ENCODE data around the gene TICAM2.

Gene TICAM2

GRCh38 chr5:115626445-115626823 lies 24.2 kb upstream of the TICAM2 start:
- peaks cover 24% of the 10 kb centered on the region for H3K4me1 ChIP-seq (ENCODE audit: insufficient read depth, low read length)
- no peaks in the 10 kb centered on the region for H3K9me3 ChIP-seq (ENCODE audit: low read length)
- H3K27me3 ChIP-seq (ENCODE audit: insufficient read depth, low read length) = no peaks in the 10 kb centered on the region
- peak overlapping the region; percentile 83 for H3K4me3 ChIP-seq (ENCODE audit: low read length)
- peaks cover 8% of the 10 kb centered on the region for H3K36me3 ChIP-seq (ENCODE audit: insufficient read depth, low read length)
- no peak overlapping the region for H2AFZ ChIP-seq (ENCODE audit: low read depth, low read length)

DNA sequence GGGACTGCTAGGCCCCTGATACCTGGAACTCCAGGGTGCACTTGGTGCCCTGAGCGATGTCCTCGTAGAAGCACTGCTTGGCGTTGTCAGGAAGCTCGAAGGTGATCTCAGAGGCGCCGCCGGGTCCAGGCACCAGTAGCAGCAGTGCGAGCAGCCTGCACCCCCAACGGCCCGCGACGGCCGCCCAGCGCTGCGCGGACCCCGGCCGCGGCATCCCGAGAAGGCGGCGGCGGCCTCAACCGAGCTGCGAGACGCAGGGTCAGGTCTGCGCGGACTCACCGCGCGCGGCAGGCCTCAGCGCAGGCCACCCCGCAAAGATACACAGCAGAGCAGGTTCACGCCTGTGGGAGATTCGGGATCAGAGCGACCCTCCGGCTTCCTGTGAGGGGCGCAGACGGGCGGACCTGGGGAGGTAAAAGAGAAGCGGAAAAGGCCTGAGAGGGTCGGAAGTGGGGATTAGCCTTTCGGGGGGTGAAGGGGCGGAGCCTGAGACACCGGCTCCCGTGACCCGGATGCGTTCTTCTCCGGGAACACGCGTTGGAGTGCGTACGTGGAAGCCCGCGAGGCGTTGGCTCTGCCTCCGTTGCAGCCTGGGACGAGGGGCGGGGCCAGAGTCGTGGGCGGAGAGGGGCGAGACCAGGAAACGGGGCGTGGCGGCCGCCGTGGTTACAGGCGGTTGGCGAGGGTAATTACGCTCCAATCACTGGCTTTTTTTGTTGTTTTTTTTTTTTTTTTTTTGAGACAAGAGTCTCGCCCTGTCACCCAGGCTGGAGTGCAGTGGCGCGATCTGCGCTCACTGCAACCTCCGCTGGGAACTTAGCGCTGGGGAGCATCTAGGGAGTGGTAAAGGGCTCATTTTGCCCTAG lies 23.5 kb upstream of the TICAM2 start, which contains the start of gene TMED7:
Gene TMED7 (minus strand): TSS at position 458 of the 866 bp plus-strand sequence. CDS start 244 bp downstream, at position 214.
- H3K4me3 ChIP-seq (ENCODE audit: low read length) = peak within 1 kb of the TSS; percentile 83
- no peaks in the 10 kb centered on the region for H3K27me3 ChIP-seq (ENCODE audit: insufficient read depth, low read length)
- H3K4me1 ChIP-seq (ENCODE audit: insufficient read depth, low read length) = peaks cover 24% of the 10 kb centered on the region
- no peaks in the 10 kb centered on the region for H3K9me3 ChIP-seq (ENCODE audit: low read length)
- H2AFZ ChIP-seq (ENCODE audit: low read depth, low read length) = peak within 1 kb of the TSS; percentile 90
- peaks cover 15% of the 10 kb centered on the region for H3K36me3 ChIP-seq (ENCODE audit: insufficient read depth, low read length)

DNA sequence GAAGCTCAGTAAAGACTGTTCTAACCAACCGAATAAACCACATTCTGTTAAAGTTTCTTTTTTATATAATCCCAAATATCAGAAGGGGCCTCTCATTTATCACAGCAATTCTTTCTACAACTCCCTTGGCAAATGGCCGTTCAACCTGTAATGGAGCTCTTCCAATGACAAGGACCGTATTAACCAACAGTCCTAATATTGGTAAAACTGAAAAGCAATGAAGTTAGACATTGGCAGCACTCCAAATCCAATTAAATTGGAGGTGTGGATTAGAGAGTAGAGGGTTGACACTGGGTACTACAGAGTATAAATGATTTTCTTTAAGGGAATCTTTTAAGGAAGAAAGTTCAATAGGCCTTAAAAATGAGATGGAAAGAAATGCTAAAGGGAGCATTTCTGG lies 22.7 kb upstream of the TICAM2 start:
- Histone ChIP-seq H3K4me1 (ENCODE audit: insufficient read depth, low read length) (peaks cover 24% of the 10 kb centered on the region), H3K36me3 (ENCODE audit: insufficient read depth, low read length) (peaks cover 22% of the 10 kb centered on the region), H3K9me3 (ENCODE audit: low read length) (no peaks in the 10 kb centered on the region), H2AFZ (ENCODE audit: low read depth, low read length) (no peak overlapping the region), H3K4me3 (ENCODE audit: low read length) (peak overlapping the region; percentile 83), H3K27me3 (ENCODE audit: insufficient read depth, low read length) (no peaks in the 10 kb centered on the region)

GRCh38 chr5:115623658-115624057 lies 21.4 kb upstream of the TICAM2 start:
- Histone ChIP-seq H2AFZ (ENCODE audit: low read depth, low read length) (no peak overlapping the region), H3K4me3 (ENCODE audit: low read length) (no peak overlapping the region), H3K9me3 (ENCODE audit: low read length) (no peaks in the 10 kb centered on the region), H3K4me1 (ENCODE audit: insufficient read depth, low read length) (peaks cover 24% of the 10 kb centered on the region), H3K27me3 (ENCODE audit: insufficient read depth, low read length) (no peaks in the 10 kb centered on the region), H3K36me3 (ENCODE audit: insufficient read depth, low read length) (peaks cover 35% of the 10 kb centered on the region)

DNA sequence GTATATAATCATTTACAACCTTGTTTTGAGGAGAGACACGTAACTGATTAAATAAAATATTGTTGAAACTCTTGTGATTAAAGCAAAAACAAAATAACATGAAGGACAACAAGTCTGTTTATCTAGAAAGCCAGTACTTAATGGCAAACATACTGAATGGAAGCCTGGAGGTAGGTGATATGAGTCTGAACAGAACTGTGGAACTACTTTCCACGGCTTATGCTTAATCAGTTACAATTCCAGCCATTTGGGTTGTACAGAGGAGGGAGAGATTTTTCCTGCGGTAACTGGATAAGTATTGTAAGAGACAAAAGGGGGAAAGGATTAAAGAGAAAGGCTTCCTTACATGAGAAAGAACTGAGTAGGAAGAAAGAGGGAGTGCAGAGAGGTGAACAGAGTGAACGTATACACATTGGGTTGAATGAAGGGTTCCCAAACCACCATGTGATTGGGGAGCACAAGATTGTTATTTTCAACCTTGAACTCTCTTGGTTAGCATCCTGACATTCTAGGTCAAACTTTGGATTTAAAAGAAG lies 19.2 kb upstream of the TICAM2 start:
- no peak overlapping the region for H2AFZ ChIP-seq (ENCODE audit: low read depth, low read length)
- no peak overlapping the region for H3K4me3 ChIP-seq (ENCODE audit: low read length)
- no peaks in the 10 kb centered on the region for H3K9me3 ChIP-seq (ENCODE audit: low read length)
- peaks cover 51% of the 10 kb centered on the region for H3K36me3 ChIP-seq (ENCODE audit: insufficient read depth, low read length)
- no peaks in the 10 kb centered on the region for H3K27me3 ChIP-seq (ENCODE audit: insufficient read depth, low read length)
- peaks cover 15% of the 10 kb centered on the region for H3K4me1 ChIP-seq (ENCODE audit: insufficient read depth, low read length)

DNA sequence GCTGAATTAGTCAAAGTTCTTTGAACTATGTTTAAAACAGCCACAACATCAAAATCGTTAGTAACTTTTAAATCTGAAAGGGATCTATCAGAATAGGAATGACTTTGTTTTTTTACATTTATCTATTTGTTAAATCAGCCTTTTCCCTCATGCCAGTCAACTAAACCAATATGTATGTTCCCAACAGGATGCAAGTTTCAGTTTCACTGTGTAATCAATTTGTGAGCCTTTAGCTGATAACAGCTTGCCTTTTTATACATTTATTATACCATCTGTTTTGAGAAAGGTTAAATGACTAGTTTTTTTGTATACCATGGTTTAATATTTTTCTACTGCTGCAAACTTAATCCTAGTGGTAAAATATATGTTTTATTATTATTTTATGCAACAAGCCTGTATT lies 14.6 kb upstream of the TICAM2 start:
- Histone ChIP-seq H3K4me1 (ENCODE audit: insufficient read depth, low read length) (no peaks in the 10 kb centered on the region), H2AFZ (ENCODE audit: low read depth, low read length) (no peak overlapping the region), H3K36me3 (ENCODE audit: insufficient read depth, low read length) (peaks cover 75% of the 10 kb centered on the region), H3K9me3 (ENCODE audit: low read length) (no peaks in the 10 kb centered on the region), H3K4me3 (ENCODE audit: low read length) (no peak overlapping the region), H3K27me3 (ENCODE audit: insufficient read depth, low read length) (no peaks in the 10 kb centered on the region)

- Histone ChIP-seq H3K27me3 (ENCODE audit: insufficient read depth, low read length) (no peaks in the 10 kb centered on the region), H3K9me3 (ENCODE audit: low read length) (no peaks in the 10 kb centered on the region), H3K4me1 (ENCODE audit: insufficient read depth, low read length) (no peaks in the 10 kb centered on the region), H3K4me3 (ENCODE audit: low read length) (no peak overlapping the region), H2AFZ (ENCODE audit: low read depth, low read length) (no peak overlapping the region), H3K36me3 (ENCODE audit: insufficient read depth, low read length) (peaks cover 75% of the 10 kb centered on the region)
These were observed 14.2 kb upstream of the TICAM2 start for GRCh38 chr5:115616472-115616871.

GRCh38 chr5:115611873-115612272 lies 9.6 kb upstream of the TICAM2 start:
- Histone ChIP-seq H2AFZ (ENCODE audit: low read depth, low read length) (no peak overlapping the region), H3K4me1 (ENCODE audit: insufficient read depth, low read length) (no peaks in the 10 kb centered on the region), H3K4me3 (ENCODE audit: low read length) (no peak overlapping the region), H3K9me3 (ENCODE audit: low read length) (no peaks in the 10 kb centered on the region), H3K27me3 (ENCODE audit: insufficient read depth, low read length) (no peaks in the 10 kb centered on the region), H3K36me3 (ENCODE audit: insufficient read depth, low read length) (peaks cover 36% of the 10 kb centered on the region)

GRCh38 chr5:115607935-115608334 lies 5.7 kb upstream of the TICAM2 start:
- Histone ChIP-seq H3K27me3 (ENCODE audit: insufficient read depth, low read length) (no peaks in the 10 kb centered on the region), H3K4me1 (ENCODE audit: insufficient read depth, low read length) (no peaks in the 10 kb centered on the region), H2AFZ (ENCODE audit: low read depth, low read length) (no peak overlapping the region), H3K36me3 (ENCODE audit: insufficient read depth, low read length) (peaks cover 11% of the 10 kb centered on the region), H3K4me3 (ENCODE audit: low read length) (no peak overlapping the region), H3K9me3 (ENCODE audit: low read length) (no peaks in the 10 kb centered on the region)

DNA sequence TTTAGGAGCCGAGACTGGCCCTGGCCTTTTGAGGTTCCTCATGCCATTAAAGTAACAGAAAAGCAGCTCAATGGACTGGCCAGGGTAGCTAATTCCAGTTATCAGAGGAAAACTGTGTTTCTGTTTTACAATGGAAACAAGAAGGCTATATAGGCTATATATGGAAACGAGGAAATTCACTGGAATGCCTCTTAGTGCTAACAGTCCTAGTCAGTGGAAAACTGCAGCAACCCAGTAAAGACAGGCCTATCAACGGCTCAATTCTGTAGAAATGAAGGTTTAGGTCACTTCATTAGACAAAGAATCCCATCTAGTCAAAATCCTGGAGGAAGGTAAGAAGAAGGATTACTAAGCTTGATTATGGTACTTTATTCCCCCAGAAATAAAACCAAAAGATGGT lies 3.2 kb upstream of the TICAM2 start:
- H3K36me3 ChIP-seq (ENCODE audit: insufficient read depth, low read length) = peaks cover 10% of the 10 kb centered on the region
- no peak overlapping the region for H3K4me3 ChIP-seq (ENCODE audit: low read length)
- H3K4me1 ChIP-seq (ENCODE audit: insufficient read depth, low read length) = no peaks in the 10 kb centered on the region
- H3K9me3 ChIP-seq (ENCODE audit: low read length) = no peaks in the 10 kb centered on the region
- no peak overlapping the region for H2AFZ ChIP-seq (ENCODE audit: low read depth, low read length)
- H3K27me3 ChIP-seq (ENCODE audit: insufficient read depth, low read length) = no peaks in the 10 kb centered on the region

GRCh38 chr5:115602591-115603125 lies 379 bp upstream of the TICAM2 start:
- Histone ChIP-seq H2AFZ (ENCODE audit: low read depth, low read length) (no peak overlapping the region), H3K27me3 (ENCODE audit: insufficient read depth, low read length) (no peaks in the 10 kb centered on the region), H3K9me3 (ENCODE audit: low read length) (no peaks in the 10 kb centered on the region), H3K4me3 (ENCODE audit: low read length) (no peak overlapping the region), H3K36me3 (ENCODE audit: insufficient read depth, low read length) (peaks cover 10% of the 10 kb centered on the region), H3K4me1 (ENCODE audit: insufficient read depth, low read length) (no peaks in the 10 kb centered on the region)

GRCh38 chr5:115600766-115601165 lies 1.5 kb downstream of the TICAM2 start:
- no peaks in the 10 kb centered on the region for H3K4me1 ChIP-seq (ENCODE audit: insufficient read depth, low read length)
- H3K36me3 ChIP-seq (ENCODE audit: insufficient read depth, low read length) = peaks cover 7% of the 10 kb centered on the region
- no peak overlapping the region for H2AFZ ChIP-seq (ENCODE audit: low read depth, low read length)
- H3K27me3 ChIP-seq (ENCODE audit: insufficient read depth, low read length) = no peaks in the 10 kb centered on the region
- H3K4me3 ChIP-seq (ENCODE audit: low read length) = no peak overlapping the region
- no peaks in the 10 kb centered on the region for H3K9me3 ChIP-seq (ENCODE audit: low read length)

- Histone ChIP-seq H3K4me1 (ENCODE audit: insufficient read depth, low read length) (no peaks in the 10 kb centered on the region), H3K36me3 (ENCODE audit: insufficient read depth, low read length) (peaks cover 4% of the 10 kb centered on the region), H3K9me3 (ENCODE audit: low read length) (no peaks in the 10 kb centered on the region), H3K27me3 (ENCODE audit: insufficient read depth, low read length) (no peaks in the 10 kb centered on the region), H3K4me3 (ENCODE audit: low read length) (no peak overlapping the region), H2AFZ (ENCODE audit: low read depth, low read length) (no peak overlapping the region)
These were observed 2.4 kb downstream of the TICAM2 start for GRCh38 chr5:115599924-115600323.

Measured in neuron (in vitro differentiated cells).